K562 (cell line): ENCODE data around the gene TAS2R40. TPM values are rescaled to one million over a fixed set of nuclear protein-coding genes. Genes with fewer than 3 reads are reported as not detected.

Source experiments
- ETV1 ChIP-seq: fragments of 450-650 bp; conservative IDR thresholded peaks from 2 replicates; pipeline ENCODE4 v1.6.1; 2016; ENCODE audit warnings: missing genetic modification characterization, control low read depth, low read depth, missing compliant biosample characterization
- ETV5 ChIP-seq: sonication (generic); formaldehyde crosslinking; IDR thresholded peaks from 2 replicates; pipeline ENCODE4 v1.4.0; 2020; ENCODE audit warnings: low read depth, mild to moderate bottlenecking, missing genetic modification reagents
- FOXA3 ChIP-seq, 2 experiments: fragments of 450-650 bp in 1 of 2; sonication (generic) in 1 of 2; formaldehyde crosslinking; IDR thresholded peaks in 1 of 2; conservative IDR thresholded peaks in 1 of 2; 2 replicates each; pipeline versions ENCODE4 v1.4.0 to v1.8.0; 2020 to 2022; ENCODE audit warnings: mild to moderate bottlenecking in 2 of 2, missing genetic modification reagents in 1 of 2
- FOXK2 ChIP-seq, 2 experiments: fragments of 450-650 bp; IDR thresholded peaks in 1 of 2; conservative IDR thresholded peaks in 1 of 2; 2 replicates each; pipeline ENCODE4 v1.6.1; 2016; ENCODE audit warnings: low read depth in 2 of 2, mild to moderate bottlenecking in 1 of 2
- IRF2 ChIP-seq: sonication (generic); formaldehyde crosslinking; IDR thresholded peaks from 2 replicates; pipeline ENCODE4 v1.8.1; 2022; ENCODE audit warnings: mild to moderate bottlenecking, missing genetic modification reagents
- NKRF ChIP-seq: fragments of 450-650 bp; IDR thresholded peaks from 2 replicates; pipeline ENCODE4 v1.6.1; 2016; ENCODE audit warnings: borderline replicate concordance
- POU5F1 ChIP-seq: fragments of 150-350 bp; IDR thresholded peaks from 2 replicates; pipeline ENCODE4 v1.6.1; 2014; ENCODE audit warnings: borderline replicate concordance, low read length, low read depth, mild to moderate bottlenecking; ENCODE audit not compliant: partially characterized antibody
- REST ChIP-seq, 2 experiments: fragments of 450-650 bp; formaldehyde crosslinking in 1 of 2; IDR thresholded peaks; 2 replicates each; pipeline versions ENCODE4 v1.4.0 to v1.6.1; 2014 to 2020; ENCODE audit warnings: mild to moderate bottlenecking in 2 of 2, borderline replicate concordance in 1 of 2, low read depth in 1 of 2
- ZBTB11 ChIP-seq, 3 experiments: fragments of 200-800 bp in 1 of 3; fragments of 250-450 bp in 1 of 3; fragments of 450-650 bp in 1 of 3; sonication (Bioruptor Pico) in 1 of 3; sonication (Bioruptor generic) in 1 of 3; formaldehyde crosslinking in 1 of 3; IDR thresholded peaks; 2 replicates each; pipeline versions ENCODE4 v1.6.1 to v1.8.0; 2016 to 2022; ENCODE audit warnings: mild to moderate bottlenecking in 2 of 3, missing genetic modification characterization in 2 of 3, missing compliant biosample characterization in 1 of 3, moderate library complexity in 1 of 3
- ZBTB26 ChIP-seq: fragments of 450-650 bp; formaldehyde crosslinking; IDR thresholded peaks from 2 replicates; pipeline ENCODE4 v1.4.0; 2022; ENCODE audit warnings: missing genetic modification characterization
- ZNF586 ChIP-seq: fragments of 450-650 bp; formaldehyde crosslinking; conservative IDR thresholded peaks from 2 replicates; pipeline ENCODE4 v1.4.0; 2020; ENCODE audit warnings: mild to moderate bottlenecking, moderate library complexity
- polyA plus RNA-seq, 8 experiments: library from polyadenylated mRNA; depleted of rRNA in 4 of 8; stranded (reverse) in 5 of 8; unstranded in 3 of 8; fragments of >200 nt; fragmentation: Nextera tagmentation in 2 of 8; fragmentation: Illumina TruSeq in 1 of 8; extraction: Ambion mirVana in 2 of 8; extraction: Trizol in 1 of 8; gene quantifications; 2 replicates each; pipeline versions ENCODE4 v1.2.1 to v1.2.3, GENCODE V29; 2011 to 2014; ENCODE audit warnings: inconsistent platforms in 1 of 8, missing spikeins in 1 of 8
- total RNA-seq, 7 experiments: library from RNA; depleted of rRNA in 6 of 7; stranded (reverse); fragments of >200 nt in 6 of 7; fragmentation: Illumina TruSeq in 2 of 7; extraction: Trizol in 2 of 7; gene quantifications; 2 replicates each; pipeline versions ENCODE4 v1.2.1 to v1.2.3, GENCODE V29; 2011 to 2021; ENCODE audit warnings: low replicate concordance in 1 of 7

Gene TAS2R40
- total and polyA plus RNA-seq, 9 of the 15 experiments (the other 6 are each of a cell fraction or from before 2014, with no cell fraction given), result not detected

GRCh38 chr7:143259765-143260164 is 37.9 kb downstream of the TAS2R40 start (continued):
- TF ChIP-seq ZBTB11 (CRISPR knock-in tag; IDR thresholded peaks at IDR 0.05) (no peak), FOXA3 (CRISPR knock-in tag; conservative IDR thresholded peaks at IDR 0.05 in 1 of 2, IDR thresholded peaks at IDR 0.05 in 1 of 2) (peak; percentile 53 to 87; a peak in 3 of 4 replicates), ETV1 (no peak), ZNF586 (CRISPR knock-in tag) (no peak), POU5F1 (no peak), NKRF (no peak), REST (IDR thresholded peaks at IDR 0.05; ENCODE audit: borderline replicate concordance) (no peak), REST (CRISPR knock-in tag; IDR thresholded peaks at IDR 0.05; ENCODE audit: low read depth) (no peak), IRF2 (CRISPR knock-in tag) (no peak), ETV5 (CRISPR knock-in tag) (no peak), FOXK2 (conservative IDR thresholded peaks at IDR 0.05 in 1 of 2, IDR thresholded peaks at IDR 0.05 in 1 of 2; ENCODE audit: low read depth in 2 of 2) (peak; percentile 66 to 83; a peak in 3 of 4 replicates), ZBTB26 (CRISPR knock-in tag) (no peak)
